AG10803 (cell line): ENCODE data around the gene VPS37D.

ENCODE experiments used
- DNase-seq: peaks from one replicate; pipeline ENCODE4 v3.0.0; 2010; ENCODE audit warnings: low read depth
- H3K4me3 ChIP-seq: 2 replicates; pipeline ENCODE4 v1.5.1; 2011; ENCODE audit warnings: mild to moderate bottlenecking, low read length, control low read depth
- TF ChIP-seq, protein P1 (sequence below): conservative IDR thresholded peaks from 2 replicates; pipeline ENCODE4 v1.5.1; 2011; ENCODE audit warnings: mild to moderate bottlenecking, low read length, control low read depth, inconsistent platforms

Gene VPS37D

DNA sequence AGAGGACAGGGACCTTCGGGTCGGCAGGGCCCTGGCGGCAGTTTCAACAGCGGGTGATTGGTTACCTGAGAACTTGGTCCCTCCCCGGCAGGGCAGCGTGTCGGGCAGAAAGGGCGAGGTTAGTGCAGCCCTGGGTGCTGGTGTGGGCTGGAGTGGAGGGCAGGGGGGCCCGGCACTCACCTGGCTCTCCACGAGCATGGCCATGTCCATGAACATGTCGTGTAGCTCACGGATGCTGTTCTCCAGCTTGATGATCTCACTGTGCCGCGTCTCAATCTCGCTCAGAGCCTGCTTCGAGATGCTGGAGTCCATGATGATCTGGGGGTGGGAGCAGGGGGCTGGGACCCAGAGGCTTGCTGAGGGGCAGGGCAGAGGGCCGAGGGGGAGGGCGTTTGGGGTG is 35.0 kb downstream of the VPS37D start:
- DNase-seq, result no peak
- no peak overlapping the region for H3K4me3 ChIP-seq
- TF ChIP-seq, protein P1, sequence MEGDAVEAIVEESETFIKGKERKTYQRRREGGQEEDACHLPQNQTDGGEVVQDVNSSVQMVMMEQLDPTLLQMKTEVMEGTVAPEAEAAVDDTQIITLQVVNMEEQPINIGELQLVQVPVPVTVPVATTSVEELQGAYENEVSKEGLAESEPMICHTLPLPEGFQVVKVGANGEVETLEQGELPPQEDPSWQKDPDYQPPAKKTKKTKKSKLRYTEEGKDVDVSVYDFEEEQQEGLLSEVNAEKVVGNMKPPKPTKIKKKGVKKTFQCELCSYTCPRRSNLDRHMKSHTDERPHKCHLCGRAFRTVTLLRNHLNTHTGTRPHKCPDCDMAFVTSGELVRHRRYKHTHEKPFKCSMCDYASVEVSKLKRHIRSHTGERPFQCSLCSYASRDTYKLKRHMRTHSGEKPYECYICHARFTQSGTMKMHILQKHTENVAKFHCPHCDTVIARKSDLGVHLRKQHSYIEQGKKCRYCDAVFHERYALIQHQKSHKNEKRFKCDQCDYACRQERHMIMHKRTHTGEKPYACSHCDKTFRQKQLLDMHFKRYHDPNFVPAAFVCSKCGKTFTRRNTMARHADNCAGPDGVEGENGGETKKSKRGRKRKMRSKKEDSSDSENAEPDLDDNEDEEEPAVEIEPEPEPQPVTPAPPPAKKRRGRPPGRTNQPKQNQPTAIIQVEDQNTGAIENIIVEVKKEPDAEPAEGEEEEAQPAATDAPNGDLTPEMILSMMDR, result no peak

DNA sequence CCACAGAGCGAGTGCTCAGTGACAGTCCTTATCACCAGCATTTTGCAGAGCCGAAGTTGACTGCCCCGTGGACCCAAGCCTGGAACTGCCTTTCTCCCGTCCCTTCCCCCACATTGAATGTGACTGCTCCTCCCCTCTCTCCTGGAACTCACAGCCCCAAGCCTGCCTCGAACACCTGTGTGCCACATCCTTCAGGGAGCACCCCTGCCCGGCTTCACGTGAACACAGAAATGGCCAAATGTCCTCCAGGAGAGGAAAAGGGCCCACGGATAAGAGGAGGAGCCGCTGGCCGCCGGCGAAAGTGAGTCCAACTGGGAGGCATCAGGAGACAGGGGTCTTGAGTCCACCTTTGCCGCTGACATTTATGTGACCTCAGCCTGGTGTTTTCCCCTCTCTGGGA is 35.6 kb downstream of the VPS37D start:
- H3K4me3 ChIP-seq, result no peak overlapping the region
- TF ChIP-seq, protein P1, result no peak
- DNase-seq, result no peak

DNA sequence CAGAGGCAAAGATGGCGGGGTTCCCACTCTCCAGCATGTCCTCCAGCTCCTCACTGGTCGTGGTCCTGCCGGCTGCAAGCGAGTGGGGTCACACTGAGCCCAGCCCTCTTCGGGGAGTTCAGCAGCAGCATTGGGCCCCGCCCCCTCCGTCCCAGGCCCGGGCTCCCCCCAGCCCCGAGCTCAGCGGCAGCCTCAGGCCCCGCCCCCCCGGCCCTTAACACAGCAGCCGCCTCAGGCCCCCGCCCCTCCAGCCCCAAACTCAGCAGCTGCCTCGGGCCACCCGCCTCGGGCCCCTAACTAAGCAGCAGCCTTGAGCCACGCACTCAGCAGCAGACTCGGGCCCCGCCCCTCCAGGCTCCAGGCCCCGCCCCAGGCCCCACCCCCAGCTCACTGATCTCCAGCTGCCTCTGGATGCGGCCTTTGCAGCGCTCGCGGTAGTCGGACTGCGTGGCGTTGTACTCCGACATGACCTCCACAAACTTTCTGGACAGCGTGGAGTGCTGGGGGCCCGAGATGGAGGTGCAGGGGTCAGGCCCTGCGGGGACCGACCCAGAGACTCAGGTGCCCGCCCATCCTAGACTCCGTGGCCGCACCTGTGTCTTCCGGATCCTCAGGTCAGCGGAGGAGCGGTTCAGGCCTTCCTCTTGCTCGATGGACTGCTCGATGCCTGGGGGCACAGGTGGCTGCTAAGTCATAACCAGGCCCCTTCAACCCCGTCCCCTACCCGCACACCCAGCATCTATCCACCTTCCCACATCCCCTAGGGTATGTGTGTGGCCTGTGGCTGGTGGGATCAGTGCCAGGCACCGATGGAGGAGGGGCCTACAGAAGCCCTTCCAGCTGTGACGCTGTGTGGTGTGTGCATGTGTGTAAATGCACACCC is 36.4 kb downstream of the VPS37D start:
- TF ChIP-seq, protein P1, result no peak
- H3K4me3 ChIP-seq, result no peak overlapping the region
- no peak for DNase-seq

DNA sequence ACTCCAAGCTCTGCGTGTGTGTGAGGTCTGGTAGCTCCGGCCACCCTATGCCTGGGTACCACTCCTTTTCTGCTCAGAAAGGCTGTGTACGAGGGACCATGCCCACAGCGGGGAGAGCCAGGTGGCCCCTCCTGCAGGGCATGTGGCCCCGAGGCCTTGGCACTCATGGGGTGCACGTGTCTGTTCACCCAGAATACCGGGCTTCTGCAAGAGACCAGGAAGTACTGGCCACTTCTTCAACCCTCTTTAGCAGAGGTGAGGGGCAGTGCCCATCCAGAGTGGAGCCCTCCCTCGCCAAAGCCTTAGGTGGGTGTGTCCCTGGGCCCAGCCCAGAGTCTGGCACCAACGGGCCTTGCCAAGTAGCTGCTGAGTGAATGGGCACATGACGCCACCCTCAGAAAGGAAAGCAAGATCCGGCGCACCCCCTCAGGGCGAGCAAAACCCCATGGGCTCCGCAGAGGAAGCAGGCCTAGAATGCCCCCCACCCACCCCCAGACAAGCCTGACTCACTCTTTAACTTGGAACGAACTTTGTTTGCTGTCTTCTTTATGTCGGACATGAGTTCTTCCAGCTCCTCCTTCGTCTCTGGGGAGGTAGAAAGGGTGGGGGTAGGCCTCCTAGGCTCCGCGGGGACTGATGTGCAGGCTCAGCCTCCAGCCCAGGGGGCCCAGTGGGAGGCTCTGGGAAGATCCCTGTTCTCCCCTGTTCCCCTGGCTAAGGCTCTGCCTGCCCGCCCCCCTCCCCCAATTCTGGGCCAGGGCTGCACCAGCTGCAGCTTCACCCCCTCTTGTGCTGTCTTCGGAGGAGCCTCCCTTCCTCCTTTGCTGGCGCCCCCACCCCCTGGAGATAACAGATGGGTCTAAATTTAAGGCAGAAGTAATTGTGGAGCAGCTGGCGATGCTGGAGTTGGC is 37.3 kb downstream of the VPS37D start:
- no peak overlapping the region for H3K4me3 ChIP-seq
- DNase-seq, result no peak
- TF ChIP-seq, protein P1, result no peak

DNA sequence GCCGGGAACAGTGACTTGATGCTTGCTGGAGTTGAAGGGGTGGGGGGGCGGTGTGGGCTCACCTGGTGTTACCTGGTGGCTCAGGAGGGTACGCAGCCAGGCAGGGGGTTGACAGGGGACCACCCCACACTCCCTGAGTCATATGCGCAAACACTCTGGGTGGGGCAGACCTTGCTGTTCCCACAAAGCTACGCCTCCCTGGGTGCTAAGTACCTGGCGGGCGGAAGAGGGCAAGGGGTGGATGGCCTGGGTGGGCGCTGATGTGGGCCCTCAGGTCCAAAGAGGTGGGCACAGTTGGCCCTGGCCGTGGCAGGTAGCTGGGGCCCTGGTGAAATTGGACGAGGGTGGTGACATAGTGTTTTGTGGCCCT is 37.9 kb downstream of the VPS37D start:
- TF ChIP-seq, protein P1, result no peak
- DNase-seq, result no peak
- H3K4me3 ChIP-seq, result no peak overlapping the region

DNA sequence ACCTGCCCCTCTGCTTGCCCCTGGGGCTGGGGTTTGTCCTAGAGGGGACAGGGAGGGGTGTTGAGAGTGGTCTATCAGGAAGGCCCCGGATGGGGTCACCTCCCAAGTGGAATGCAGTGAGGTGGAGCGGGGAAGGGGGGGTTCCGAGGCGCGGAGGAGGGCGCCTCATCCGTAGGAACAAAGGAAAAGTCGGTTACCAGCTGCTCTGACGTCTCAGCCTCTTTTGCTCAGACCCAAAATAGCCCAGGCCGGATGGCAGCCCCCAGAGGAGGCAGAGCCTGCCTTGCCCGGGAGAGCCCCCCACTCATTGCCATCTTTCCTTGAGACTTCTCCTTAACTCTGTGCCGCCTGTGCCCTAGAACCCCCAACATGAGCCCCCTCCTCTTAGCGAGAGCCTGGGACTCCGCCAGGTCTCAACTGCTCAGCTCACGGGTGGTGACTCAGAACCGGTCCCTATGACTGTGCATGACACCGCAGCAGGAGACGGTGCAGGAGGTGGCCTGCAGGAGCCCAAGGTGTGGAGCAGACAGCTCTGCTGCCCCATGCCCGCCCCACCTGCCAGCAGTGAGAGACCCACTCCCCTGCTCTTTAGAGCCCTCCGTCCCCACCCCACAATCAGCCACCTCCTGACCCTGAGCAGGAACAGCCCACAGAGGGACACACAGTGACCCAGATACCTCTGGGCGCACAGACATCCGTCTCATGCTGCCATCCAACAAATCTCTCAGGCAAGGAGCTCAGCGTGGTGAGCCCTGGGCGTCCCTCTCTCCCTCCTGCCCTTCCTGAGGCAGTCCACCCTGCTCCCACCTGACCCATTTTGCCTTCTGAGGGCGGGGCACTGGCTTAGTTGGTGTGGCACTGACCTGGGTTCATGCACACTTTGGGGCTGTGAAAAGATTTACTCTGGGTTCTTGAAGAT is 38.8 kb downstream of the VPS37D start:
- no peak for DNase-seq
- TF ChIP-seq, protein P1, result no peak
- no peak overlapping the region for H3K4me3 ChIP-seq
